B cell (primary cell): ENCODE measurements around the gene AUTS2. TPM values are rescaled to one million over a fixed set of nuclear protein-coding genes. Genes with fewer than 3 reads are reported as not detected.

ENCODE experiments used
- ATAC-seq: fragments of 200-7000 bp; cut with Tn5 transposase; one replicate; pipeline ENCODE4 v1.10.0; 2021; ENCODE audit warnings: low read depth, mild to moderate bottlenecking, moderate number of reproducible peaks, moderate library complexity
- CTCF ChIA-PET: fragments of 350-600 bp; sonication (Branson Sonifier 250); formaldehyde crosslinking; loops from one replicate; lab custom pipeline; 2021; ENCODE audit warnings: antibody characterized with exemption, inconsistent platforms; lab: Charles Lee
- POLR2A ChIA-PET: fragments of 350-600 bp; sonication (Branson Sonifier 250); formaldehyde crosslinking; loops from one replicate; lab custom pipeline; 2021; ENCODE audit warnings: antibody characterized with exemption; lab: Charles Lee
- DNase-seq: peaks from one replicate; pipeline ENCODE4 v3.0.0; 2013
- H2AFZ ChIP-seq: 2 replicates; pipeline ENCODE4 v1.6.1; 2012; ENCODE audit warnings: mild to moderate bottlenecking, low read depth, low read length; ENCODE audit not compliant: insufficient read depth, poor library complexity, severe bottlenecking
- H3K27ac ChIP-seq, 2 donors: 1 replicate in 1 of 2; 2 replicates in 1 of 2; pipeline ENCODE4 v1.5.1; 2012 to 2013; ENCODE audit warnings: low read length in 2 of 2, mild to moderate bottlenecking in 2 of 2, moderate library complexity in 1 of 2
- H3K27me3 ChIP-seq, 4 experiments: fragments of 200-600 bp in 1 of 4; sonication (generic) in 1 of 4; replicated peaks in 1 of 4; 1 replicate in 2 of 4; 2 replicates in 2 of 4; pipeline versions ENCODE4 v1.6.1 to v1.7.0; 2013 to 2016; ENCODE audit warnings: low read length in 3 of 4, mild to moderate bottlenecking in 2 of 4, mixed read lengths in 1 of 4, moderate library complexity in 1 of 4; ENCODE audit not compliant: insufficient read depth in 4 of 4, control insufficient read depth in 3 of 4; ENCODE audit errors: control extremely low read depth in 1 of 4
- H3K36me3 ChIP-seq, 2 experiments: replicated peaks in 1 of 2; 1 replicate in 1 of 2; 2 replicates in 1 of 2; pipeline versions ENCODE4 v1.6.1 to v1.7.1; 2013; ENCODE audit warnings: low read length in 1 of 2; ENCODE audit not compliant: insufficient read depth in 2 of 2, control insufficient read depth in 1 of 2; ENCODE audit errors: control extremely low read depth in 1 of 2, extremely low read depth in 1 of 2
- H3K4me1 ChIP-seq, 2 donors: fragments of 200-600 bp in 1 of 2; sonication (generic) in 1 of 2; 1 replicate in 1 of 2; 2 replicates in 1 of 2; pipeline versions ENCODE4 v1.5.1 to v1.6.1; 2013 to 2017; ENCODE audit warnings: low read length in 2 of 2; ENCODE audit not compliant: control insufficient read depth in 2 of 2, insufficient read depth in 2 of 2
- H3K4me2 ChIP-seq: replicated peaks from 2 replicates; pipeline ENCODE3; 2012; ENCODE audit warnings: mild to moderate bottlenecking, low read depth, low read length; ENCODE audit not compliant: poor library complexity, severe bottlenecking
- H3K4me3 ChIP-seq, 5 experiments: fragments of 200-600 bp in 1 of 5; sonication (generic) in 1 of 5; 1 replicate in 3 of 5; 2 replicates in 2 of 5; pipeline versions ENCODE4 v1.5.1 to v1.7.0; 2011 to 2016; ENCODE audit warnings: low read length in 4 of 5, mild to moderate bottlenecking in 4 of 5, low read depth in 2 of 5, control low read depth in 1 of 5, moderate library complexity in 1 of 5; ENCODE audit not compliant: insufficient read depth in 1 of 5; ENCODE audit errors: control extremely low read depth in 1 of 5, extremely low read depth in 1 of 5
- H3K79me2 ChIP-seq: fragments of 200-600 bp; sonication (generic); one replicate; pipeline ENCODE4 v1.6.0; 2016; ENCODE audit warnings: low read length; ENCODE audit not compliant: control insufficient read depth, insufficient read depth
- H3K9ac ChIP-seq: fragments of 200-600 bp; sonication (generic); 2 replicates; pipeline ENCODE4 v1.6.1; 2017; ENCODE audit warnings: mild to moderate bottlenecking, low read length, moderate library complexity
- H3K9me3 ChIP-seq, 3 donors: one replicate each; pipeline versions ENCODE4 v1.6.1 to v1.7.1; 2013; ENCODE audit warnings: low read length in 2 of 3; ENCODE audit not compliant: control insufficient read depth in 2 of 3, insufficient read depth in 1 of 3; ENCODE audit errors: control extremely low read depth in 1 of 3
- H4K20me1 ChIP-seq: 2 replicates; pipeline ENCODE4 v1.6.0; 2012; ENCODE audit warnings: mild to moderate bottlenecking, low read length; ENCODE audit not compliant: insufficient read depth, control insufficient read depth, poor library complexity, severe bottlenecking
- H3K27ac Mint-ChIP-seq: one replicate; pipeline ENCODE4 v1.8.0; 2021; ENCODE audit warnings: mixed read lengths
- H3K27me3 Mint-ChIP-seq: one replicate; pipeline ENCODE4 v1.8.0; 2021; ENCODE audit warnings: mixed read lengths
- H3K4me1 Mint-ChIP-seq: one replicate; pipeline ENCODE4 v1.8.0; 2021; ENCODE audit warnings: mixed read lengths
- H3K4me3 Mint-ChIP-seq: one replicate; pipeline ENCODE4 v1.8.0; 2021; ENCODE audit warnings: mixed read lengths
- H3K9me3 Mint-ChIP-seq: one replicate; pipeline ENCODE4 v1.8.0; 2022; ENCODE audit warnings: mixed read lengths; ENCODE audit not compliant: insufficient read depth
- EZH2 ChIP-seq: IDR thresholded peaks from 2 replicates; pipeline ENCODE4 v1.6.1; 2012; ENCODE audit warnings: borderline replicate concordance, low read depth, mild to moderate bottlenecking, moderate library complexity, low read length; ENCODE audit not compliant: insufficient read depth, poor library complexity, severe bottlenecking
- WGBS: methylation state at CpG from one replicate; pipeline ENCODE4 v1.1.5; 2013; ENCODE audit warnings: missing lambda C conversion rate; ENCODE audit not compliant: insufficient coverage; 5-methylcytosine and 5-hydroxymethylcytosine counted together
- intact Hi-C: fragments of 100-400 bp; cut with micrococcal nuclease; formaldehyde crosslinking; loops from one replicate; pipeline ENCODE4 v1.10.0; 2022
- polyA plus RNA-seq: library from polyadenylated mRNA; depleted of rRNA; stranded (reverse); fragments of >200 nt; gene quantifications from 2 replicates; pipeline ENCODE4 v1.2.3, GENCODE V29; 2012
- total RNA-seq, 2 donors: library from RNA; stranded (reverse); fragments of 120-200 nt in 1 of 2; gene quantifications; 1 replicate in 1 of 2; 2 replicates in 1 of 2; pipeline versions ENCODE4 v1.2.3 to v1.2.4, GENCODE V29; 2013 to 2022
- TF ChIP-seq, protein P1 (sequence below): fragments of 200-600 bp; IDR thresholded peaks from one replicate; pipeline ENCODE4 v1.8.0; 2022; ENCODE audit warnings: antibody characterized with exemption, mild to moderate bottlenecking

Gene AUTS2
- total and polyA plus RNA-seq, 2 donors (not counting 1 experiment from before 2014, with no cell fraction given) = 22.3 to 35.0 TPM

DNA sequence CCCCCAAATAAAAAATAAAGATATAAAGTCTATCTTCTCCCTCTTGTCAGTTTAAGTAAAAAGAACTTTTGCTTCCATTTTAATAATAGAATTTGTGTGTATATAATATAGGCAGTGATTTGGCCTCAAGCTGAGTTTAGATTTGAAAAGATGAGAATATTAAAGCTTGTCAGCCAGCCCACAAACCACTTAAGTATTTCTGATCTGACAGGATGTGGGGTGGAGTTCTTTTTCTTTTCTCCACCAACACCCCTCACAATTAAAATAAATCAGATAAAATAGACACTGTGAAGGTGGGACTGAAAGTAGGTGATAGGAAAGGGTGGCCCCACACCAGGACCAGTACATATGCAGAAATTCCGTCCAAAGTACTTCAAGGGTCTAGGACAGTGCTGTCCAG is 714.1 kb downstream of the AUTS2 start:
- H3K4me3 Mint-ChIP-seq = no peak overlapping the region

DNA sequence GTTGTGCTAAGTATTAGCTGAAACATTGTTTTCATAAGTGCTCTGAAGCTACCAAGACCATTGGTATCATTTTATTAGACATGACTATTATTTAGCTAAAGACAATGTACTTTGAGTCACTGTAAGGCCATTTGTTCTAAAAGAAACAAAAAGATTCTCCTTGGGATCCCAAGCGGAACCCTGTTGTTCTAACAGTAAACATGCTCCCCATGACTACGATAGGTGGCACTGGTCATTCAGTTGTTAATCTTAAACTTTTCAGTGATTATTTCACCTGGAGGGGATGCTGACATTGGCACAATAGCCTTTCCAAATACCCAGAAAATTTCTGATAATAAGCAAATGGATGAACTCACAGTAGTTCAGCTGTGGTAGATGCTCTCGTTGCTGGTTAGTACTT is 715.0 kb downstream of the AUTS2 start:
- Histone ChIP-seq H3K4me1 (no peaks in the 10 kb centered on the region), H3K36me3 (no peaks in the 10 kb centered on the region), H3K9ac (no peak overlapping the region), H2AFZ (no peak overlapping the region), H3K27ac (no peak overlapping the region), H3K79me2 (no peaks in the 10 kb centered on the region), H3K4me2 (no peak overlapping the region), H4K20me1 (no peaks in the 10 kb centered on the region), H3K9me3 (no peaks in the 10 kb centered on the region), H3K27me3 (no peaks in the 10 kb centered on the region), H3K4me3 (no peak overlapping the region)
- ChIA-PET CTCF (no interaction called here), POLR2A (no interaction called here)
- TF ChIP-seq, protein P1, sequence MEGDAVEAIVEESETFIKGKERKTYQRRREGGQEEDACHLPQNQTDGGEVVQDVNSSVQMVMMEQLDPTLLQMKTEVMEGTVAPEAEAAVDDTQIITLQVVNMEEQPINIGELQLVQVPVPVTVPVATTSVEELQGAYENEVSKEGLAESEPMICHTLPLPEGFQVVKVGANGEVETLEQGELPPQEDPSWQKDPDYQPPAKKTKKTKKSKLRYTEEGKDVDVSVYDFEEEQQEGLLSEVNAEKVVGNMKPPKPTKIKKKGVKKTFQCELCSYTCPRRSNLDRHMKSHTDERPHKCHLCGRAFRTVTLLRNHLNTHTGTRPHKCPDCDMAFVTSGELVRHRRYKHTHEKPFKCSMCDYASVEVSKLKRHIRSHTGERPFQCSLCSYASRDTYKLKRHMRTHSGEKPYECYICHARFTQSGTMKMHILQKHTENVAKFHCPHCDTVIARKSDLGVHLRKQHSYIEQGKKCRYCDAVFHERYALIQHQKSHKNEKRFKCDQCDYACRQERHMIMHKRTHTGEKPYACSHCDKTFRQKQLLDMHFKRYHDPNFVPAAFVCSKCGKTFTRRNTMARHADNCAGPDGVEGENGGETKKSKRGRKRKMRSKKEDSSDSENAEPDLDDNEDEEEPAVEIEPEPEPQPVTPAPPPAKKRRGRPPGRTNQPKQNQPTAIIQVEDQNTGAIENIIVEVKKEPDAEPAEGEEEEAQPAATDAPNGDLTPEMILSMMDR = no peak
- no peak for TF ChIP-seq EZH2
- intact Hi-C loops = no loop called here
- no peak overlapping the region for H3K4me3 Mint-ChIP-seq
- no peak overlapping the region for H3K27ac Mint-ChIP-seq
- H3K27me3 Mint-ChIP-seq = no peaks in the 10 kb centered on the region
- WGBS = no CpG with 5 or more reads among the region's 3 CpGs
- H3K4me1 Mint-ChIP-seq = no peaks in the 10 kb centered on the region
- ATAC-seq (no peak), DNase-seq (no peak)
- no peaks in the 10 kb centered on the region for H3K9me3 Mint-ChIP-seq

More for the DNA sequence above, 714.1 kb downstream of the AUTS2 start:
- ChIA-PET POLR2A (no interaction called here), CTCF (no interaction called here)
- no peak overlapping the region for H3K4me3 ChIP-seq
- H2AFZ ChIP-seq = no peak overlapping the region
- no peaks in the 10 kb centered on the region for H3K4me1 ChIP-seq
- no CpG with 5 or more reads among the region's 1 CpG for WGBS
- no peaks in the 10 kb centered on the region for H3K9me3 Mint-ChIP-seq
- H3K27me3 ChIP-seq = no peaks in the 10 kb centered on the region
- no peaks in the 10 kb centered on the region for H4K20me1 ChIP-seq
- no peaks in the 10 kb centered on the region for H3K27me3 Mint-ChIP-seq
- intact Hi-C loops = no loop called here
- TF ChIP-seq, protein P1 = no peak
- no peak for TF ChIP-seq EZH2
- no peak overlapping the region for H3K27ac Mint-ChIP-seq
- DNase-seq = no peak
- H3K9me3 ChIP-seq = no peaks in the 10 kb centered on the region
- H3K4me1 Mint-ChIP-seq = no peaks in the 10 kb centered on the region
- no peak for ATAC-seq
- H3K27ac ChIP-seq = no peak overlapping the region
- H3K4me2 ChIP-seq = no peak overlapping the region
- no peaks in the 10 kb centered on the region for H3K36me3 ChIP-seq
- H3K9ac ChIP-seq = no peak overlapping the region
- H3K79me2 ChIP-seq = no peaks in the 10 kb centered on the region
